Glutamatergic neuron (in vitro differentiated cells): ENCODE measurements around the gene SLC18B1. TPM values are rescaled to one million over a fixed set of nuclear protein-coding genes. Genes with fewer than 3 reads are reported as not detected.

Source experiments
- DNase-seq: peaks from one replicate; pipeline ENCODE4 v3.0.0; 2022
- H3K27ac Mint-ChIP-seq: one replicate; pipeline ENCODE4 v1.8.0; 2020; ENCODE audit warnings: mild to moderate bottlenecking, mixed read lengths, inconsistent platforms; ENCODE audit not compliant: unreplicated experiment
- H3K27me3 Mint-ChIP-seq: one replicate; pipeline ENCODE4 v1.8.0; 2020; ENCODE audit warnings: mild to moderate bottlenecking, moderate library complexity, mixed read lengths, inconsistent platforms; ENCODE audit not compliant: unreplicated experiment
- H3K36me3 Mint-ChIP-seq: one replicate; pipeline ENCODE4 v1.8.0; 2020; ENCODE audit warnings: mild to moderate bottlenecking, mixed read lengths, inconsistent platforms; ENCODE audit not compliant: unreplicated experiment
- H3K4me1 Mint-ChIP-seq: one replicate; pipeline ENCODE4 v1.8.0; 2020; ENCODE audit warnings: mild to moderate bottlenecking, low read depth, mixed read lengths, inconsistent platforms; ENCODE audit not compliant: unreplicated experiment
- H3K4me3 Mint-ChIP-seq: one replicate; pipeline ENCODE4 v1.8.0; 2020; ENCODE audit warnings: mild to moderate bottlenecking, mixed read lengths, inconsistent platforms; ENCODE audit not compliant: unreplicated experiment
- H3K9me3 Mint-ChIP-seq: one replicate; pipeline ENCODE4 v1.8.0; 2020; ENCODE audit warnings: mild to moderate bottlenecking, moderate library complexity, mixed read lengths, inconsistent platforms; ENCODE audit not compliant: unreplicated experiment
- CTCF ChIP-seq: fragments of 200-600 bp; sonication (generic); IDR thresholded peaks from one replicate; pipeline ENCODE4 v1.5.0; 2021; ENCODE audit not compliant: partially characterized antibody, unreplicated experiment
- total RNA-seq: library from RNA; stranded (reverse); fragmentation: NEBNext Ultra II Directional; extraction: Animal tissue kit (Norgen Biotek cat#: 25700); gene quantifications from one replicate; pipeline ENCODE4 v1.2.1, GENCODE V29; 2021; ENCODE audit not compliant: unreplicated experiment

SLC18B1 gene
- total RNA-seq, 1 donor from 2014 or later = 5.8 TPM

- Mint-ChIP-seq H3K4me3 (no peak overlapping the region), H3K27ac (no peak overlapping the region), H3K4me1 (no peaks in the 10 kb centered on the region), H3K9me3 (peaks cover 3% of the 10 kb centered on the region), H3K27me3 (no peaks in the 10 kb centered on the region), H3K36me3 (no peaks in the 10 kb centered on the region)
- no peak for TF ChIP-seq CTCF
- DNase-seq = no peak
Observed at GRCh38 chr6:132800656-132801055, 2.2 kb upstream of the SLC18B1 start.

GRCh38 chr6:132798869-132799538, 567 bp upstream of the SLC18B1 start:
- Mint-ChIP-seq H3K36me3 (no peaks in the 10 kb centered on the region), H3K27ac (no peak overlapping the region), H3K4me1 (no peaks in the 10 kb centered on the region), H3K9me3 (no peaks in the 10 kb centered on the region), H3K4me3 (peak overlapping the region; percentile 85), H3K27me3 (no peaks in the 10 kb centered on the region)
- DNase-seq = peak; percentile 78
- peak; percentile 64 for TF ChIP-seq CTCF

- Mint-ChIP-seq H3K4me3 (no peak overlapping the region), H3K9me3 (no peaks in the 10 kb centered on the region), H3K27ac (no peak overlapping the region), H3K27me3 (no peaks in the 10 kb centered on the region), H3K4me1 (no peaks in the 10 kb centered on the region), H3K36me3 (no peaks in the 10 kb centered on the region)
- DNase-seq = no peak
- no peak for TF ChIP-seq CTCF
Observed at GRCh38 chr6:132795461-132795860, 3.0 kb downstream of the SLC18B1 start.

- DNase-seq = no peak
- Mint-ChIP-seq H3K27ac (no peak overlapping the region), H3K4me3 (no peak overlapping the region), H3K36me3 (no peaks in the 10 kb centered on the region), H3K27me3 (no peaks in the 10 kb centered on the region), H3K9me3 (no peaks in the 10 kb centered on the region), H3K4me1 (peaks cover 10% of the 10 kb centered on the region)
- no peak for TF ChIP-seq CTCF
Observed at GRCh38 chr6:132792510-132792909, 5.9 kb downstream of the SLC18B1 start.

GRCh38 chr6:132790450-132790849, 8.0 kb downstream of the SLC18B1 start:
- no peak for TF ChIP-seq CTCF
- Mint-ChIP-seq H3K9me3 (no peaks in the 10 kb centered on the region), H3K27ac (no peak overlapping the region), H3K36me3 (no peaks in the 10 kb centered on the region), H3K27me3 (no peaks in the 10 kb centered on the region), H3K4me3 (no peak overlapping the region), H3K4me1 (peaks cover 10% of the 10 kb centered on the region)
- no peak for DNase-seq
